Measurements from ENCODE around the gene LMX1B.

LMX1B gene

GRCh38 chr9:126663661-126664072 lies 49.9 kb downstream of the LMX1B start:
- no peak for DNase-seq

GRCh38 chr9:126664900-126665643 lies 51.3 kb downstream of the LMX1B start:
- no peak for DNase-seq

- DNase-seq, result no peak
These were observed 51.9 kb downstream of the LMX1B start for GRCh38 chr9:126665644-126666035.

GRCh38 chr9:126666155-126666803 lies 52.6 kb downstream of the LMX1B start:
- DNase-seq, result no peak

- DNase-seq, result no peak
These were observed 53.7 kb downstream of the LMX1B start for GRCh38 chr9:126667190-126668055.

GRCh38 chr9:126668058-126668457 lies 54.3 kb downstream of the LMX1B start:
- no peak for DNase-seq

- DNase-seq, result no peak
These were observed 55.4 kb downstream of the LMX1B start for GRCh38 chr9:126669108-126669507.

GRCh38 chr9:126670270-126670669 lies 56.5 kb downstream of the LMX1B start:
- DNase-seq, result no peak

- DNase-seq, result no peak
These were observed 57.7 kb downstream of the LMX1B start for GRCh38 chr9:126671381-126671831.

GRCh38 chr9:126671983-126672382 lies 58.3 kb downstream of the LMX1B start:
- no peak for DNase-seq

- DNase-seq, result no peak
These were observed 59.0 kb downstream of the LMX1B start for GRCh38 chr9:126672634-126673284.

- DNase-seq, result no peak
These were observed 60.1 kb downstream of the LMX1B start for GRCh38 chr9:126673689-126674364.

GRCh38 chr9:126674365-126675146 lies 60.8 kb downstream of the LMX1B start:
- DNase-seq, result no peak

GRCh38 chr9:126675147-126675467 lies 61.4 kb downstream of the LMX1B start:
- DNase-seq, result no peak

- no peak for DNase-seq
These were observed 62.5 kb downstream of the LMX1B start for GRCh38 chr9:126676102-126676684.

- no peak for DNase-seq
These were observed 63.0 kb downstream of the LMX1B start for GRCh38 chr9:126676685-126677143.

GRCh38 chr9:126677188-126678084 lies 63.7 kb downstream of the LMX1B start:
- DNase-seq, result no peak

- DNase-seq, result no peak
These were observed 65.3 kb downstream of the LMX1B start for GRCh38 chr9:126678989-126679388.

GRCh38 chr9:126681336-126681735 lies 67.6 kb downstream of the LMX1B start:
- DNase-seq, result no peak

All from HCEC 1CT (cell line).